ENCODE results near the gene CEP126.

CEP126 gene

GRCh38 chr11:102001657-102002338, 87.0 kb downstream of the CEP126 start:
- no peak for ATAC-seq (replicated peaks; ENCODE audit: extremely low read depth, poor library complexity, severe bottlenecking)
- Mint-ChIP-seq H3K4me3 (no peak overlapping the region), H3K4me1 (no peaks in the 10 kb centered on the region), H3K27ac (ENCODE audit: low read depth) (peak overlapping the region; percentile 41), H3K9me3 (no peaks in the 10 kb centered on the region), H3K36me3 (ENCODE audit: insufficient read depth) (peaks cover 1% of the 10 kb centered on the region), H3K27me3 (no peaks in the 10 kb centered on the region)
- no peak for DNase-seq (ENCODE audit: low spot score in 2 of 2)

- no peaks in the 10 kb centered on the region for H3K27me3 Mint-ChIP-seq
- no peaks in the 10 kb centered on the region for H3K9me3 Mint-ChIP-seq
- no peak for ATAC-seq (replicated peaks; ENCODE audit: extremely low read depth, poor library complexity, severe bottlenecking)
- no peak for DNase-seq (ENCODE audit: low spot score in 2 of 2)
- no peak overlapping the region for H3K4me3 Mint-ChIP-seq
- H3K36me3 Mint-ChIP-seq (ENCODE audit: insufficient read depth), result peaks cover 1% of the 10 kb centered on the region
- no peak overlapping the region for H3K27ac Mint-ChIP-seq (ENCODE audit: low read depth)
- H3K4me1 Mint-ChIP-seq, result no peaks in the 10 kb centered on the region
Observed at GRCh38 chr11:102004220-102004619, 89.4 kb downstream of the CEP126 start.

- Mint-ChIP-seq H3K4me3 (no peak overlapping the region), H3K27me3 (peaks cover 8% of the 10 kb centered on the region), H3K4me1 (no peaks in the 10 kb centered on the region), H3K9me3 (no peaks in the 10 kb centered on the region), H3K36me3 (ENCODE audit: insufficient read depth) (peaks cover 1% of the 10 kb centered on the region), H3K27ac (ENCODE audit: low read depth) (no peak overlapping the region)
- DNase-seq (ENCODE audit: low spot score in 2 of 2) (no peak), ATAC-seq (replicated peaks; ENCODE audit: extremely low read depth, poor library complexity, severe bottlenecking) (no peak)
Observed at GRCh38 chr11:102005306-102005705, 90.5 kb downstream of the CEP126 start.

DNA sequence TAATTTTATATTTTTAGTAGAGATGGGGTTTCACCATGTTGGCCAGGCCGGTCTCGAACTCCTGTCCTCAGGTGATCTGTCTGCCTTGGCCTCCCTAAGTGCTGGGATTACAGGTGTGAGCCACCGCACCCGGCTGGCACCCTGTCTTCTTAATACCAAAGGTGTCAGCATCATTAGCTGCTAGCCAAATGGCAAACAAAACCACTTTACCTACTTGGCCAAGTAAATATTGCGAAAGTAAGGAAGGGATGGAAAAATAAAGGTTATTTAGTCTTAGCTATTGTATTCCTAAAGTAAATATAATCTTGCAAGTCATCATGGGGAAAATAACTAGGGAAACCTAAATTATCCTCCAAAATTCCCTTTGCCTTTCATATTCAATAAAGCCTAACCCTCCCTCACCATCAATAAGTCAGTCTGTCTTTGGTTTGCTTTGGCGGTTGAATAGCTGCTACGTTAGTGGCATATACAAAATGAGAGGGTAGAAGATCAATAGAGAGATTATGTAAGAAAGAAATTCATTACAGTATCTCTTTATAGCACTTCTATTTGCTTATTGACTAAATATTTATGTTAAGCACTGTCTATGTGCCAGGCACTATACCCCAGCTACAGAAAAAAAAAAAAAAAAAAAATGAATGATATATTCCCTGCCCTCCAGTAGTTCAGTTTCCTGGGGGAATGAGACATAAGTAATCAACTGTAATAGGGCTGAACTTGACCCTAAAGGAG, 92.2 kb downstream of the CEP126 start:
- H3K9me3 Mint-ChIP-seq, result no peaks in the 10 kb centered on the region
- no peak overlapping the region for H3K4me3 Mint-ChIP-seq
- DNase-seq (ENCODE audit: low spot score in 2 of 2) (no peak), ATAC-seq (replicated peaks; ENCODE audit: extremely low read depth, poor library complexity, severe bottlenecking) (no peak)
- peaks cover 15% of the 10 kb centered on the region for H3K27me3 Mint-ChIP-seq
- H3K4me1 Mint-ChIP-seq, result no peaks in the 10 kb centered on the region
- no peak overlapping the region for H3K27ac Mint-ChIP-seq (ENCODE audit: low read depth)
- H3K36me3 Mint-ChIP-seq (ENCODE audit: insufficient read depth), result peaks cover 1% of the 10 kb centered on the region

DNA sequence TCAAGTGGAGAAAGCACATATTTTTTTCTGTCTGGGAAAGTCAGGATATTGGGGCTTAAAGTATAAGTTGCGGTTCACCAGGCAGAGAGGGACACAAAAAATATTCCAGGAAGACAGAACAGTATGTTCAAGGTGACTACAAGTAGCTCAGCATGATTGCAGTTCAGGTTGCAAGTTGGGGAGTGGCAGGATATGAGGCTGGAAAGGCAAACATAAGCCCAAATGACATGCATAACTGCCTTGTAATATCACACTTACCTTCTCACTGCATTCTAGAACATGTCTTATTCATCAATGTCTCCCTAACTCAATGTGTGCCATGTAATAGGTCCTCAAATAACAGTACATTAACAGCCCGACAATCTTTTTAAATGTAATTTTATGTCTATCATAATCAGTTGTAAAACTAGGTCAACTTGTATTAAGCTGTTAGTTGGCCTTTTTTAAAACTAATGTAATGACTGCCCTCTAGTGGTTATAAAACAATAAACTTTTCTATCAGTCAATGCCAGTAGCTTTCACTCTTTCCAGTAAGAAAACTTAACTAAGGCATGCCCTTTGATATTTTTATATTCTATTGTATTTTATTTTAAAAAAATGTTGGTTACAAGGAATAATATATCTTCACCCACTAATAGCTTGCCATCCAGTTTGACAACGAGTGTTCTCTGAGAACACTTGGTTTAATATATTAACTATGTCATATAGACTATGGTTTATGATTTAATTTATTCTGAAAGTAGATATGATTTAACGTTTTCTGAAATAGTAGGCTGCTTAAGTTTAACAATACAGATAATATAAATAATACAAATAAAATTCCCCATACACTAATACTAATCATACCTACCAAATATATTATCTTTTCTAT, 93.0 kb downstream of the CEP126 start:
- Mint-ChIP-seq H3K27ac (ENCODE audit: low read depth) (no peak overlapping the region), H3K4me3 (no peak overlapping the region), H3K4me1 (no peaks in the 10 kb centered on the region), H3K36me3 (ENCODE audit: insufficient read depth) (peaks cover 1% of the 10 kb centered on the region), H3K9me3 (no peaks in the 10 kb centered on the region), H3K27me3 (peaks cover 23% of the 10 kb centered on the region)
- ATAC-seq (replicated peaks; ENCODE audit: extremely low read depth, poor library complexity, severe bottlenecking), result no peak
- DNase-seq (ENCODE audit: low spot score in 2 of 2), result no peak

DNA sequence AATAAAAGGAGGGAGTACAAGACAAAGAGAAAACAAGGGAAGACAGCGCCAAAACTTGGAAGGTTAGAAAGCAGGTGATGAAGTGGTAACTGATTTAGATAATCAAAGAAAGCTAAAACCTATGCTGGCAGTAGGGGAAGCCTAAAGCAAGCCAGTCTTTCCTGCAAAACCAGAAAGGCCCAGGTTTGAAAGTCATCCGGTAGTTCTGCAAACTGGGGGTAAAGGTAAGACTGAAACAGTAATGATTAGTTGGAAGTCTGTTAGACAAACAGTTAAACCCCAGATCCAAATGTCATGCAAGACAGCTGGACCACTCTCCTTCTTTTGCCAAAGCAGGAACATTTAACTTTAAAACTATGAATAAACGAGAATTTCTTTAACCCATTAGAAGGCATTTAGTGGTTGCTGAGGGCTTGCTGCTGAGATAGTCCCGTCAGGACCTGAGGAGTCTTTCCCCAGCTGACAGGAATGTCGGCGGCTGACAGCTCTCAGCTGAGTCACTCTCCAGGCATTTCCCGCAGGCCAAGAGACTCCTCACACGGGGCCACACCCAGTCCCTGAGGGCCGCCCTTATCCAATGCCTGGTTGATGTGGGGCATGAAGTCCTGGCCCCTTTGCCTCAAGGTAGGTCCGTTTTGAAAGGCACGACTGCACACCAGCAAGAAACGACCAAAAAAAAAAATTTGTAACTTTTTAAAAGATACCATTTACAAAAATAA, 96.1 kb downstream of the CEP126 start:
- DNase-seq (ENCODE audit: low spot score in 2 of 2), result no peak
- no peaks in the 10 kb centered on the region for H3K4me1 Mint-ChIP-seq
- H3K27me3 Mint-ChIP-seq, result peaks cover 43% of the 10 kb centered on the region
- no peaks in the 10 kb centered on the region for H3K36me3 Mint-ChIP-seq (ENCODE audit: insufficient read depth)
- H3K27ac Mint-ChIP-seq (ENCODE audit: low read depth), result no peak overlapping the region
- no peaks in the 10 kb centered on the region for H3K9me3 Mint-ChIP-seq
- no peak for ATAC-seq (replicated peaks; ENCODE audit: extremely low read depth, poor library complexity, severe bottlenecking)
- H3K4me3 Mint-ChIP-seq, result no peak overlapping the region

GRCh38 chr11:102012946-102013345, 98.1 kb downstream of the CEP126 start:
- no peaks in the 10 kb centered on the region for H3K4me1 Mint-ChIP-seq
- ATAC-seq (replicated peaks; ENCODE audit: extremely low read depth, poor library complexity, severe bottlenecking), result no peak
- no peaks in the 10 kb centered on the region for H3K9me3 Mint-ChIP-seq
- H3K36me3 Mint-ChIP-seq (ENCODE audit: insufficient read depth), result no peaks in the 10 kb centered on the region
- no peak overlapping the region for H3K27ac Mint-ChIP-seq (ENCODE audit: low read depth)
- H3K27me3 Mint-ChIP-seq, result peaks cover 43% of the 10 kb centered on the region
- no peak for DNase-seq (ENCODE audit: low spot score in 2 of 2)
- H3K4me3 Mint-ChIP-seq, result no peak overlapping the region

- no peaks in the 10 kb centered on the region for H3K36me3 Mint-ChIP-seq (ENCODE audit: insufficient read depth)
- H3K9me3 Mint-ChIP-seq, result no peaks in the 10 kb centered on the region
- DNase-seq (ENCODE audit: low spot score in 2 of 2) (no peak), ATAC-seq (replicated peaks; ENCODE audit: extremely low read depth, poor library complexity, severe bottlenecking) (no peak)
- H3K27me3 Mint-ChIP-seq, result peaks cover 40% of the 10 kb centered on the region
- no peak overlapping the region for H3K4me3 Mint-ChIP-seq
- no peak overlapping the region for H3K27ac Mint-ChIP-seq (ENCODE audit: low read depth)
- no peaks in the 10 kb centered on the region for H3K4me1 Mint-ChIP-seq
Observed at GRCh38 chr11:102014756-102015155, 99.9 kb downstream of the CEP126 start.

DNA sequence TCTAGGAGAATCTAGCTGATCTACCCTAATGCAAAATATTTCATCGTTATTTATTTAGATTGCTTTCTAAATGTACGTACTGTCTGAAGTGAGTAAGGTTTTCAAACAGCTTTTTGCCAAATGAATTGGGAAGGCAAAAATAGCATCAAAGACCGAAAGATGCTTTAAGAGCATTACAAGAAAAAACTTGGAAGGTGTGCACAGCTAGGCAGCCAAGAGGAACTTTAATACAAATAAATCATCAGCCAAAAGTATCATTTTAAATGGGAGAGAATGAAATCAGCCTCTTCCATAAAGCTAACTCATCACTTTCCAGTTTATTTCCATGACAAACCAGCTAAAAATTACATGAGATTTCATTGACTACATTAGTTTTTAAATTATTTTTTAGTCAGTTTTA, 102.2 kb downstream of the CEP126 start:
- Mint-ChIP-seq H3K27ac (ENCODE audit: low read depth) (no peak overlapping the region), H3K27me3 (peaks cover 28% of the 10 kb centered on the region), H3K9me3 (no peaks in the 10 kb centered on the region), H3K36me3 (ENCODE audit: insufficient read depth) (no peaks in the 10 kb centered on the region), H3K4me1 (no peaks in the 10 kb centered on the region), H3K4me3 (no peak overlapping the region)
- DNase-seq (ENCODE audit: low spot score in 2 of 2) (no peak), ATAC-seq (replicated peaks; ENCODE audit: extremely low read depth, poor library complexity, severe bottlenecking) (no peak)

GRCh38 chr11:102026217-102026616, 111.4 kb downstream of the CEP126 start:
- no peak overlapping the region for H3K27ac Mint-ChIP-seq (ENCODE audit: low read depth)
- DNase-seq (ENCODE audit: low spot score in 2 of 2) (no peak), ATAC-seq (replicated peaks; ENCODE audit: extremely low read depth, poor library complexity, severe bottlenecking) (no peak)
- no peaks in the 10 kb centered on the region for H3K4me1 Mint-ChIP-seq
- peaks cover 2% of the 10 kb centered on the region for H3K36me3 Mint-ChIP-seq (ENCODE audit: insufficient read depth)
- peaks cover 58% of the 10 kb centered on the region for H3K27me3 Mint-ChIP-seq
- H3K9me3 Mint-ChIP-seq, result no peaks in the 10 kb centered on the region
- no peak overlapping the region for H3K4me3 Mint-ChIP-seq

DNA sequence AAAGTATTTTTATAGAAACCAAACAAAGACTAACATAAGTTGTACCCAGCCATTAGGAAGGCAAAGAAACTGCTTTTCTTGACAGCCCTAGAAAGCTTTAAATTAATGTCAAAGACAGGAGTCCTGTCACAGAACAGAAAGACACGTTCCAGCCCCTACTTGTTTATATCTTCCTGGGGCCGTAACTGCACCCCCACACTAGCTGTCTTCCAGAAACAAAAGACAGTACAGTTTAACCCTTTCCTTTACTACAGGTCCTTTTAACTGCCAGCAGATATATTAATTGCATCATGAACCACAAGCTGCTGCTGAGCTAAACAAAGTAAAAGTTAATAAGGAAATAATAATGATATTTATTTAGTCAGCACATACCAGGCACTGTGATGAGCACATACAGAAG, 112.1 kb downstream of the CEP126 start:
- Mint-ChIP-seq H3K9me3 (no peaks in the 10 kb centered on the region), H3K4me1 (no peaks in the 10 kb centered on the region), H3K4me3 (no peak overlapping the region), H3K36me3 (ENCODE audit: insufficient read depth) (peaks cover 2% of the 10 kb centered on the region), H3K27me3 (peaks cover 58% of the 10 kb centered on the region), H3K27ac (ENCODE audit: low read depth) (no peak overlapping the region)
- ATAC-seq (replicated peaks; ENCODE audit: extremely low read depth, poor library complexity, severe bottlenecking) (no peak), DNase-seq (ENCODE audit: low spot score in 2 of 2) (no peak)

- Mint-ChIP-seq H3K9me3 (no peaks in the 10 kb centered on the region), H3K36me3 (ENCODE audit: insufficient read depth) (no peaks in the 10 kb centered on the region), H3K27ac (ENCODE audit: low read depth) (no peak overlapping the region), H3K4me1 (no peaks in the 10 kb centered on the region), H3K4me3 (no peak overlapping the region), H3K27me3 (peaks cover 39% of the 10 kb centered on the region)
- ATAC-seq (replicated peaks; ENCODE audit: extremely low read depth, poor library complexity, severe bottlenecking) (no peak), DNase-seq (ENCODE audit: low spot score in 2 of 2) (no peak)
Observed at GRCh38 chr11:102036757-102037156, 121.9 kb downstream of the CEP126 start.

Measured in central memory CD8-positive, alpha-beta T cell (primary cell).